Mammary epithelial cell (primary cell): ENCODE measurements around the gene FTCDNL1.

Experiments
- CTCF ChIP-seq, 2 donors: IDR thresholded peaks in 1 of 2; conservative IDR thresholded peaks in 1 of 2; 2 replicates each; pipeline ENCODE4 v1.5.1; 2011 to 2012; ENCODE audit warnings: inconsistent platforms in 2 of 2, low read length in 2 of 2, mild to moderate bottlenecking in 2 of 2, control low read depth in 1 of 2, low read depth in 1 of 2; ENCODE audit not compliant: insufficient read depth in 1 of 2; ENCODE audit errors: extremely low read depth in 1 of 2
- EZH2 ChIP-seq: IDR thresholded peaks from 2 replicates; pipeline ENCODE4 v1.6.1; 2012; ENCODE audit warnings: low read length, inconsistent platforms, borderline replicate concordance

- TF ChIP-seq CTCF (conservative IDR thresholded peaks at IDR 0.05 in 1 of 2, IDR thresholded peaks at IDR 0.05 in 1 of 2; ENCODE audit: extremely low read depth in 1 of 2, insufficient read depth in 1 of 2, low read depth in 1 of 2, low read length in 2 of 2): no peak
- no peak for TF ChIP-seq EZH2
Observed at GRCh38 chr2:199734651-199735050, 116.3 kb downstream of the FTCDNL1 start.
